GM18498 (cell line): ENCODE measurements around the gene HNRNPM.

Source experiments
- ATAC-seq: cut with Tn5 transposase; IDR thresholded peaks from one replicate; pipeline ENCODE4 v1.9.1; 2021; ENCODE audit warnings: mild to moderate bottlenecking, moderate library complexity; ENCODE audit not compliant: unreplicated experiment

The HNRNPM gene

GRCh38 chr19:8537099-8537498 lies 92.3 kb downstream of the HNRNPM start:
- no peak for ATAC-seq
